ENCODE measurements around the gene BCAS4.

BCAS4 gene

DNA sequence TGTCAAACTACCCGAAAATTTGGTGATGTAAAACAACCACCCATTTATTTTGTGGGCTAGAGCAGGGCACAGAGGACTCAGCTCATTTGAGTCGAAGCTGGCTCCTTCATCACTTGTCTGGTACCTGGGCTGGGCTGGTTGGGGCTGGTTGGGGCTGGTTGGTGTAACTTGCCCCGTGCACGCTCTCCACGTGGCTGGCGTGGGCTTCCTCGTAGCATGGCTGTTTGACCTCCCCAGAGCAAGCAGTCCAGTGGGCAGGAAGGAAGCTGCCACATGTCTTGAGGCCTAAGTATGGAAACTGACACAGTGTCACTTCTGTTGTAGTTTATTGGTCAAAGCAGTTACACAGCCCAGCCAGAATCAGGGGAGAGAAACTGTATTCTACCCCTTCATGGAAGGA is 27.1 kb downstream of the BCAS4 start:
- Mint-ChIP-seq H3K4me3 (no peak overlapping the region), H3K4me1 (peaks cover 32% of the 10 kb centered on the region), H3K9me3 (no peaks in the 10 kb centered on the region), H3K27ac (peak overlapping the region; percentile 91), H3K36me3 (peaks cover 16% of the 10 kb centered on the region)
- ATAC-seq (no peak), DNase-seq (ENCODE audit: low spot score in 2 of 2) (no peak)

DNA sequence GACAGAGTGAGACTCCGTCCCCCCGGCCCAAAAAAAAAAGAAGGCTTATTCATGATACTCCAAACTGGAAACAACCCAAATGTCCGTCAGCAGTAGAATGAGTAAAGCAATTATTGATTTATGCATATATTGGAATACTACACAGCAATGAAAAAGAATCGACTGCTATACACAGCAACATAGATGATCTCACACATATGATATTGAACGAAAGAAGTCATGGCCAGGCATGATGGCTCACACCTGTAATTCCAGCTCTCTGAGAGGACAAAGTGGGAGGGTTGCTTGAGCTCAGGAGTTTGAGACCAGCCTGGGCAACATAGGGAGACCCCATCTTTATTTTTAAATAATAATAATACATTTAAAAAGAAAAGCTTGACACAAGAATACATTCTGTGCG is 28.5 kb downstream of the BCAS4 start:
- H3K9me3 Mint-ChIP-seq: no peaks in the 10 kb centered on the region
- no peak overlapping the region for H3K4me3 Mint-ChIP-seq
- H3K27ac Mint-ChIP-seq: no peak overlapping the region
- ATAC-seq (no peak), DNase-seq (ENCODE audit: low spot score in 2 of 2) (no peak)
- H3K36me3 Mint-ChIP-seq: peaks cover 11% of the 10 kb centered on the region
- peaks cover 29% of the 10 kb centered on the region for H3K4me1 Mint-ChIP-seq

DNA sequence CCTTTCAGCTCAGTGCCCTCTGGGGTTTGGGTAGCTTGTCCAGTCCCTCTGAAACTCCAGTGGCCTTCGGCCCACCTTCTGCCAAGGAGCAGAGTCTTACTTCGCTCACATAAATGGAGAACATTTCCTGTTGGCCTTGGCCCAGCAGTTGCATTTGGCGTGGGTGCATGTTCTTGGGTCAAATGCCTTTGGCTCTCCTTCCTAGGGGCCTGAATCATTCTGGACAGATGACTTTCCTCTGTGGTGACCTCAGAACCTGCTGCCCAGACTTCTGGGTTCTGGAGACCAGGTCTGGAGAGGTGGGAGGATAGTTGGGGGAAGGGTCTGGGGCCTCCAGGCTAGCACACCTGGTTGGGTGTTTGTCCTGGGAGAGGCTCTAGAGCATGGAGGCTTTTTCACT is 29.3 kb downstream of the BCAS4 start:
- ATAC-seq (no peak), DNase-seq (ENCODE audit: low spot score in 2 of 2) (no peak)
- H3K9me3 Mint-ChIP-seq: no peaks in the 10 kb centered on the region
- peaks cover 5% of the 10 kb centered on the region for H3K36me3 Mint-ChIP-seq
- peak overlapping the region; percentile 17 for H3K27ac Mint-ChIP-seq
- no peak overlapping the region for H3K4me3 Mint-ChIP-seq
- peaks cover 24% of the 10 kb centered on the region for H3K4me1 Mint-ChIP-seq

DNA sequence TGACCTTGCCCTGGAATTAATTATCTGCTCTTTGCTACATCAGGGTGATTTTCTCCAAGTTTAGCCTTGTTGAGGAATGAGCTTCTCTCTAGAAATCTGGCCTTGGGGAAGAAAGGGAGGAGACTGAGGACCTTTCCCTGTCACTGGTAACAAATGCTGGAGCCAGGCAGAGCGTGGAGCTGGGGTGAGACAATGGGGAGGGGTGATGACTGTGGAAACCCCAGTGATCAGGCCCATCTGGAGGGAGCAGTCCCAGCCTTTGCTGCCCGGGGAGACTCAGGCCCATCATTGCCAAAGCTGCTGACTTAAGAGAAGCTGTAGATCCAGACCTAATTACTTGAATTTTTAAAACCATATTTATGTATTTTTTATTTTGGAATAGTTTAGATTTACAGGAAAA is 31.3 kb downstream of the BCAS4 start:
- DNase-seq (ENCODE audit: low spot score in 2 of 2) (no peak), ATAC-seq (no peak)
- Mint-ChIP-seq H3K27ac (peak overlapping the region; percentile 20), H3K36me3 (no peaks in the 10 kb centered on the region), H3K4me1 (peaks cover 15% of the 10 kb centered on the region), H3K9me3 (no peaks in the 10 kb centered on the region), H3K4me3 (no peak overlapping the region)

DNA sequence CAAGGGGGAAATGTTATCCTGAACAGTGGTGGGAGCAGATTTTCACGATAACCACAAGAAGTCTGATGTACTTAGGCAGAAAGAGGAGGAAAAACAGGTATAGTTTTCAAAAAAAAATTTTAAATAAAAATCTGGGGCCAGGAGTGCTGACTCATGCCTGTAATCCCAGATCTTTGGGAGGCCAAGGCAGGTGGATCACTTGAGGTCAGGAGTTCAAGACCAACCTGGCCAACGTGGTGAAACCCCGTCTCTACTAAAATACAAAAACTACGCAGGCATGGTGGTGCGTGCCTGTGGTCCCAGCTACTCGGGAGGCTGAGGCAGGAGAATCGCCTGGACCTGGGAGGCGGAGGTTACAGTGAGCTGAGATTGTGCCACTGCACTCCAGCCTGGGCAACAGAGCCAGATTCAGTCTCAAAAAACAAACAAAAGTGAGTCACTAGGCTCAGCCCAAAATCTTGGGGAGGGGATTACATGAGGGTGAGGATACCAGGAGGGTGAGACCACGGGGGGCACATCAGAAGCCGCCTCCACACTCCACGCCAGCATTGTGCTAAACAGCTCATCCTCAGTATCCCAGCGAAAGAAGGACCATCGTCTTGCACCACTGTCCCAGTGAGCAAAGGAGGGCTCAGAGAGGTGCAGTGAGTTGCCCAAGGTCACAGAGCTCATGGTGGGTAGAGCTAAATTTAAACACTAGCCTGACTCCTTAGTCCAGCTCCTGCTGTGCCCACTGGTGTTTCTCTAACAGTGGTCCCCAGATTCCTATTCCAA is 33.7 kb downstream of the BCAS4 start:
- no peak overlapping the region for H3K27ac Mint-ChIP-seq
- DNase-seq (ENCODE audit: low spot score in 2 of 2): no peak
- no peak for ATAC-seq
- peaks cover 4% of the 10 kb centered on the region for H3K4me1 Mint-ChIP-seq
- no peak overlapping the region for H3K4me3 Mint-ChIP-seq
- H3K9me3 Mint-ChIP-seq: no peaks in the 10 kb centered on the region
- peaks cover 12% of the 10 kb centered on the region for H3K36me3 Mint-ChIP-seq

DNA sequence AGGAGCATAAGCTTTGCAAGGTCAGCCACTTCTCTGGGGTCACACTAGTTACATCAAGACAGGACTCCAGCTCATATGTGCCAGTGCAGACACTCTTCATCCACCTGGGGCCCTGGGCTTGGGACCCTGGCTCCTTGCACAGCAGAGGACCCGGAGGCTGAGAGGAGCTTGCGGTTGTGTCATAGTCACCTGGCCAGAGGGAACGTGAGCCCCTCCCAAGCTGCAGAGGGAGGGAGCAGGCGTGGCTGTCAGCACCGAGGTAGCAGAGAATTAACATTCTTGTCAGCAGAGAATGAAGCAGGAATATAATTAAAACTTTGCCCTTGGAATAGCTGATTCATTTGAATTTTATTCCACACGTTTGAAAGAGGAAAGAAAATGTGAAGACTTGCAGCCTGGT is 36.8 kb downstream of the BCAS4 start:
- Mint-ChIP-seq H3K27ac (no peak overlapping the region), H3K9me3 (no peaks in the 10 kb centered on the region), H3K36me3 (peaks cover 12% of the 10 kb centered on the region), H3K4me1 (peaks cover 4% of the 10 kb centered on the region), H3K4me3 (no peak overlapping the region)
- DNase-seq (ENCODE audit: low spot score in 2 of 2): no peak
- no peak for ATAC-seq

DNA sequence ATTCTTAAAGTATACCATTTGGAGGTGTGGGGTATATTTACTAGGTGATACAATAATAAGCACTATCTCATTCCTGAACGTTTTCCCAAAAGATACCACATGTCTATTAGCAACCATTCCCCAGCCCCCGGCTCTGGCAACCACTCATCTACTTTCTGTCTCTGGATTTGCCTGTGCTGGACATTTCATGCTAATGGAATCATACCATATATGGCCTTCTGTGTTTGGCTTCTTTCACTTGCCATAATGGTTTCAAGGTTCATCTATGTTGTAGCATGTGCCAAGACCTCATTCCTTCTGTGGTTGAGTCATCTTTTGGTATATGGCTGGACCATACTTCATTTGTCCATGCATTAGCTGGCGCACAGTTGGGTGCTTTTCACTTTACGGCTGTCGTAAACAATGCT is 39.7 kb downstream of the BCAS4 start:
- Mint-ChIP-seq H3K4me3 (no peak overlapping the region), H3K36me3 (peaks cover 18% of the 10 kb centered on the region), H3K4me1 (peaks cover 20% of the 10 kb centered on the region), H3K9me3 (no peaks in the 10 kb centered on the region), H3K27ac (no peak overlapping the region)
- ATAC-seq (no peak), DNase-seq (ENCODE audit: low spot score in 2 of 2) (no peak)

DNA sequence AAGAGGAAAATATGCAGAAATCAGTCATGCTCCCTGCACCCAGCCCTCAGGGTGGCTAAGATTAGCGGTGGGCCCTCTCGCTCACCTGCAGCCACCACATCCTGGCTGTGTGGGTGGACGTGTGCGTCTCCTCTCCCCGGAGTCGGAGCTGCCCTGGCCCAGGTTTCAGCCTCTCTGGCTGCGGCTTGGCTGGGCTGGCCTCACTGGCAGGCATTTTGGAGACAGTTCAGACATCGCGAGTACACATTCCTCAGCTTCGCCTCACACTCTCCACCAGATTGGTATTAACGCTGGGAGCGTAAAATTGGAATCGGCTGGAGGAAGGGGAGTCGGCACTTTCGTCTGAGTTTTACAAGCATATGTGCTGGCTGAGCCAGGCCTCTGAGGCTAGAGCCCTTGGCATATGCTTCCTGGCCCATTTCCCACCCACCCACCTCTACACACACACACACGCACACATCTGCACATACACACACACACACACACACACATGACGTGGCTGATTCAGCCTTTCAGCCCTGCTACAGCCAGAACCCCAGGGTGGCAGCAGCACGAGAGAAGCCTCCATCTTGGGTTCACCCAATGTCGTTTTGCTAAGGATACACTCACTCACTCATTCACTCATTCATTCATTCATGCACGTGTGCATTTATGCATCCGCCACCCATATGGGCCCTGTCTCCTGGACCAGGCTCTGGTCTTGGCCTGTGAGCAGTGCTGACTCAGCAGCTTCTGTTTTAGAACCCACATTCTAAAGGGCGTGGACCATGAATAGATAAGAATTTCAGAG is 42.9 kb downstream of the BCAS4 start:
- H3K4me1 Mint-ChIP-seq: peaks cover 20% of the 10 kb centered on the region
- H3K27ac Mint-ChIP-seq: peak overlapping the region; percentile 83
- DNase-seq (ENCODE audit: low spot score in 2 of 2) (no peak), ATAC-seq (peak; percentile 73)
- peaks cover 6% of the 10 kb centered on the region for H3K36me3 Mint-ChIP-seq
- no peak overlapping the region for H3K4me3 Mint-ChIP-seq
- H3K9me3 Mint-ChIP-seq: no peaks in the 10 kb centered on the region

DNA sequence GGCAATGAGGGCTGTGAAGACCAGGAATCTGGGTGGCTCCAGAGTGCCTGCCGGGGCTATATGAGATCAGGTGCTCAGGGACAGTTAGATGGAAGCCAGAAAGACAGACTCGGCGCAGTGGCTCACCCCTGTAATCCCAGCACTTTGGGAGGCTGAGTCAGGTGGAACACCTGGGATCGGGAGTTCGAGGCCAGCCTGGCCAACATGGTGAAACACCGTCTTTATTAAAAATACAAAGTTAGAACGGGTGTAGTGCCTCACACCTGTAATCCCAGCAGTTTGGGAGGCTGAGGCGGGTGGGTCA is 43.4 kb downstream of the BCAS4 start:
- ATAC-seq (no peak), DNase-seq (ENCODE audit: low spot score in 2 of 2) (no peak)
- Mint-ChIP-seq H3K4me1 (peaks cover 20% of the 10 kb centered on the region), H3K4me3 (no peak overlapping the region), H3K36me3 (peaks cover 6% of the 10 kb centered on the region), H3K27ac (peak overlapping the region; percentile 83), H3K9me3 (no peaks in the 10 kb centered on the region)

DNA sequence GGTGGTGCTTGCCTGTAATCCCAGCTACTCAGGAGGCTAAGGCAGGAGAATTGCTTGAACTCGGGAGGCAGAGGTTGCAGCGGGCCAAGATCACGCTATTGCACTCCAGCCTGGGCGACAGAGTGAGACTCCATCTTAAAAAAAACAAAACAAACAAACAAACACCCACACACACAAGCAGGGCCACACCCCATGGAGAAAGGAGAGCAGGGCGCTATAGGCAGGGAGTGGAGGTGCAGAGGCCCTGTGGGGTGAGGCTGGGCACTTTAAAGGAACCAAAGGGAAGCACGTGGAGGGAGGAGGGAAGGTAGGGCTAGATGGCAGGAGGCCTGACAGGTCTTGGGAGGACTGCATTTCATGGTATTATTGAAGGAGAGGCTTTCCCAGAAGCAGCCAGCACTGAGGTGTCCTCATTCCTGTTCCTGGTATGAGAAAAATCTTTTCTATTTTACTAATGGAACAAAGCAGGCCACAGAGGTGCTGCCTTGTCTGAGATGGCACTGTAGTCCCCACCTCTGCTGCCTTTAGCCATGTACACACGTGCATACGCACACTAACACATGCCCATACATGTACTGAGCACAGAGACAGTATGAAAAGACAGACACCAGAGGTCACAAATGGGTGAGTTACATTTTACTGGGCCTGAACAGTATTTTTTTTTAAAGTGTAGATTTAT is 44.0 kb downstream of the BCAS4 start:
- ATAC-seq: peak; percentile 63
- Mint-ChIP-seq H3K4me1 (peaks cover 20% of the 10 kb centered on the region), H3K36me3 (peaks cover 6% of the 10 kb centered on the region), H3K9me3 (no peaks in the 10 kb centered on the region), H3K4me3 (no peak overlapping the region), H3K27ac (peak overlapping the region; percentile 83)
- no peak for DNase-seq (ENCODE audit: low spot score in 2 of 2)

DNA sequence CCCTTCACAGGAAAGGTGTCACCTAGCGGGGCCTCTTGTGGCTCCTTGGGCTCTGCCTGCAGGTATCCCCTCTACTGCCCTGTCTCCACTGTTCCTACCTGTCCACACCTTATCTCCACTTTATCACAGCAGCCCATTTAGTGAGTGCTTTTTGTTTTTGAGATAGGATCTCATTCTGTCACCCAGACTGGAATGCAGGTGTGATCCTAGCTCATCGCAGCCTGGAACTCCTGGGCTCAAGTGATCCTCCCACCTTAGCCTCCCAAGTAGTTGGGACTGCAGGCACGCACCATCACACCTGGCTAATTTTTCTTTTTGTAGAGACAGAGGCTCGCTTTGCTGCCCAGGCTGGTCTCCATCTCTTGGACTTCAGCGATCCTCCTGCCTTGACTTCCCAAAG is 48.0 kb downstream of the BCAS4 start:
- H3K9me3 Mint-ChIP-seq: no peaks in the 10 kb centered on the region
- no peak for DNase-seq (ENCODE audit: low spot score in 2 of 2)
- H3K4me1 Mint-ChIP-seq: peaks cover 24% of the 10 kb centered on the region
- ATAC-seq: no peak
- H3K36me3 Mint-ChIP-seq: no peaks in the 10 kb centered on the region
- no peak overlapping the region for H3K4me3 Mint-ChIP-seq
- H3K27ac Mint-ChIP-seq: no peak overlapping the region

DNA sequence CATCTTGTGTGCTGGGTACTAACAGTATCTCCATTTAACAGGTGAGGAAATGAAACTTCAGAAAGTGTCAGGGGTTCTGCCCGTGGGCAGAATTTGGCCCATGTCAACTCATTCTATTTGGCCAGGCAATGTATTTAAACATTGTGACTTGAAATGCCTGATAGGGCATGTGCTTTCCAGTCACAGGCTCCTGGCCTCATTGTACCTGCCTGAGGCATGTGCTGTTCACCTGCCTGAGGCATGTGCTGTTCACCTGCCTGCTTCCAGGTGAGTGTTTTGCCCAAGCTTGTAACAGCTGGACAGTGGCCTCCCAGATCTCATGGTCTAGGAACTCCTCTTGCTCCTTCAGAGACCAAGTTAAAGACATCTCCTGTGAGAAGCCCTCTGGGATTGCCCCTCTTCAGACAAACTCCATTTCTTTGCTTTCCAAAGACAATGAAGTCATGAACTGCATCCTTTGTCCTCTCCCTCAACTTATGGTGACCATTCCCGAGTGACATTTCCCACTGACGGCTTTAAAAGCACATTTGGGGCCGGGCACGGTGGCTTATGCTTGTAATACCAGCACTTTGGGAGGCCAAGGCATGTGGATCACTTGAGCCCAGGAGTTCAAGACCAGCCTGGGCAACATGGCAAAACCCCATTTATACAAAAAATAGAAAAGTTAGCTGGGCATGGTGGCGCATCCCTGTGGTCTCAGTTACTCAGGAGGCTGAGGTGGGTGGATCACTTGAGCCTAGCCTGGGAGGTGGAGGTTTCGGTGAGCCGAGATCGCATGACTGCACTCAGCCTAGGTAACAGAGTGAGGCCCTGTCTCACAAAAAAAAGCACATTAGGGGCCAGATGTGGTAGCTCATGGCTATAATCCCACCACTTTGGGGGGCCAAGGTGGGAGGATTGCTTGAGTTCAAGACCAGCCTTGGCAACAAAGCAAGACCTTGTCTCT is 48.7 kb downstream of the BCAS4 start:
- H3K4me1 Mint-ChIP-seq: peaks cover 22% of the 10 kb centered on the region
- no peaks in the 10 kb centered on the region for H3K9me3 Mint-ChIP-seq
- DNase-seq (ENCODE audit: low spot score in 2 of 2): no peak
- no peak for ATAC-seq
- no peaks in the 10 kb centered on the region for H3K36me3 Mint-ChIP-seq
- H3K4me3 Mint-ChIP-seq: no peak overlapping the region
- peak overlapping the region; percentile 70 for H3K27ac Mint-ChIP-seq

DNA sequence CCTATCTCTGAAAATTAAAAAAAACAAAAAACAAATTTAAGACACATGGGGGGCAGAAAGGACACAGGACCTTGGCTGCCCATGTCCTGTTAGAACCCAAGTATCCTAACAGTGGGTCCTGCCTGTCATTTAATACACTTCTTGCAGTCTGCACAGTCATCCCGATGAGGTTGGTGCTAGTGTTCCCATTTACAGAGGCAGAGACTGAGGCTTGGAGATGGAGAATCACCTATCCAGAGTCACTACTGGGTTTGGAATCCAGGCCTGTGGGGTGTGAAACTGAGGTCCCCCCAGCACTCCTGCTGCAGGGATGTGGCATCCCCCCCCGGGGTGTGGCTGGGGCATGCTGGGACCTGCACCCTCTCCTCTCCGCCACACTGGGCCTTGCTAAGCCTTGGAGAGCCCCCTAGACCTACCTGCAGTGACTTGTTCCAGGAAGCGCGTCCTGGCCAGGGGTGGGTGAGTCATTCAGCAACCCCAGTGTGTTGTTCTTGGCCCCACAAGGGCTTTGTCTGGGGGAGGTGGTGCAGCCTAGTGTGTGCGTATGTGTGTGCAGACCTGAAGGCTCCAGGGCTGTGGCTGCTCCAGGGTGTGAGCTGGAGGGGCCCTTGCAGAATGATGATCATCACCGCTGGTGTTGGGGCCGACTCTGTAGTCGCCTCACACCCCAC is 49.7 kb downstream of the BCAS4 start:
- H3K9me3 Mint-ChIP-seq: no peaks in the 10 kb centered on the region
- DNase-seq (ENCODE audit: low spot score in 2 of 2) (peak; percentile 47 to 87), ATAC-seq (peak; percentile 99)
- H3K4me3 Mint-ChIP-seq: peak overlapping the region; percentile 41
- no peaks in the 10 kb centered on the region for H3K36me3 Mint-ChIP-seq
- H3K27ac Mint-ChIP-seq: peak overlapping the region; percentile 70
- H3K4me1 Mint-ChIP-seq: peaks cover 22% of the 10 kb centered on the region

DNA sequence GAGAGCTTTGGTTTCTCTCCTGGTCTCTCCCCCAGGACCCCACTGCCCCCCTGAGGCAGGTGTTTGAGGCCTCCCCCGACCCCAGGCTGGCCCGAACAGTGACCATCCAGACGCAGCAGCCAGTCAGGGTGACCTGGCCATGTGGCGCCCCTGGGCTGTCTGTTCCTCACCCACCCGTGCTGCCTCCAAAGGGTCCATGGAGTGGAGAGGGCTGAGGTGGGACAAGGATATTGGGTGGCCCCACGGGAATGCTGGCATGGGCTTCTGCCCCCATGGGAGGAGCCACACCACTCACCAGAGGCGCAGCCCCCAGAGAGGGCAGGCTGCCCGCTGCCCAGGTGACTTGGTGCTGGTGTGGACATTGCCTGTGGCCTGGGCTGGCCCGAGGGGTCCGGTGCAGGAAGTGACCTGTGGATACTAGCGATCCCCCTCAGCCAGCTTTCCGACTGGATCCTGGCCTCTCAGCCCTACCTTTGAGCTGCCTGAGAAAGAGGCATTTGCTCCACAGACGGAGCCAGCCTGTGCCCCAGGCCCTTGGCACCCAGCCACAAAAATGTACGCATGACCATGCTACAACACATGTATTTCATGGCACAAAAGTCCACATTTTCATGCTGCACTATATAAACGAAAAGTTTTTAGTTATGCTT is 50.8 kb downstream of the BCAS4 start:
- Mint-ChIP-seq H3K36me3 (no peaks in the 10 kb centered on the region), H3K27ac (no peak overlapping the region), H3K4me3 (no peak overlapping the region), H3K4me1 (peaks cover 22% of the 10 kb centered on the region), H3K9me3 (no peaks in the 10 kb centered on the region)
- DNase-seq (ENCODE audit: low spot score in 2 of 2) (no peak), ATAC-seq (no peak)

Measured in stimulated activated effector memory CD8-positive, alpha-beta T cell treated with anti-CD3 and anti-CD28 coated beads, Interleukin-12 subunit alpha, Interleukin-12 subunit beta, amount 100 ng/mL, for 72 hours (primary cell).